Naive thymus-derived CD4-positive, alpha-beta T cell (primary cell): Measurements from ENCODE around the gene DDN. TPM values are rescaled to one million over a fixed set of nuclear protein-coding genes. Genes with fewer than 3 reads are reported as not detected.

Source experiments
- ATAC-seq: fragments of 150-1000 bp; cut with Tn5 transposase; 2 replicates; pipeline ENCODE4 v1.10.0; 2021; ENCODE audit warnings: mild to moderate bottlenecking, moderate library complexity
- CTCF ChIA-PET: fragments of 350-600 bp; sonication (Branson Sonifier 250); formaldehyde crosslinking; loops from one replicate; lab custom pipeline; 2021; ENCODE audit warnings: antibody characterized with exemption; lab: Charles Lee
- POLR2A ChIA-PET: fragments of 350-600 bp; sonication (Branson Sonifier 250); formaldehyde crosslinking; loops from one replicate; lab custom pipeline; 2021; ENCODE audit warnings: antibody characterized with exemption, inconsistent platforms; lab: Charles Lee
- DNase-seq, 9 donors: peaks; one replicate each; pipeline versions ENCODE4 v3.0.0 to v3.0.0-alpha.2; 2020 to 2022; ENCODE audit warnings: mixed read lengths in 1 of 9
- H3K27ac ChIP-seq: one replicate; pipeline ENCODE4 v1.7.0; 2013; ENCODE audit warnings: mild to moderate bottlenecking, low read depth, low read length, moderate library complexity
- H3K27me3 ChIP-seq, 2 donors: one replicate each; pipeline ENCODE4 v1.7.0; 2013; ENCODE audit warnings: low read length in 2 of 2, mild to moderate bottlenecking in 2 of 2, moderate library complexity in 2 of 2; ENCODE audit not compliant: control insufficient read depth in 2 of 2, insufficient read depth in 2 of 2
- H3K36me3 ChIP-seq, 3 experiments: 1 replicate in 2 of 3; 2 replicates in 1 of 3; pipeline ENCODE4 v1.7.0; 2013; ENCODE audit warnings: low read length in 3 of 3, mild to moderate bottlenecking in 3 of 3, moderate library complexity in 1 of 3; ENCODE audit not compliant: insufficient read depth in 3 of 3, control insufficient read depth in 2 of 3
- H3K4me1 ChIP-seq, 2 donors: one replicate each; pipeline ENCODE4 v1.7.0; 2013; ENCODE audit warnings: low read length in 2 of 2, mild to moderate bottlenecking in 2 of 2, moderate library complexity in 1 of 2; ENCODE audit not compliant: control insufficient read depth in 2 of 2, insufficient read depth in 2 of 2
- H3K4me3 ChIP-seq: 2 replicates; pipeline ENCODE4 v1.7.0; 2013; ENCODE audit warnings: mild to moderate bottlenecking, low read length
- H3K9me3 ChIP-seq, 3 experiments: 1 replicate in 2 of 3; 2 replicates in 1 of 3; pipeline ENCODE4 v1.7.0; 2013; ENCODE audit warnings: low read length in 3 of 3; ENCODE audit not compliant: control insufficient read depth in 2 of 3
- H3K27ac Mint-ChIP-seq, 9 donors: one replicate each; pipeline ENCODE4 v1.8.0; 2020 to 2022; ENCODE audit warnings: mixed read lengths in 9 of 9, mild to moderate bottlenecking in 8 of 9, moderate library complexity in 5 of 9, inconsistent platforms in 2 of 9
- H3K27me3 Mint-ChIP-seq, 5 donors: one replicate each; pipeline ENCODE4 v1.8.0; 2021 to 2022; ENCODE audit warnings: mixed read lengths in 5 of 5, mild to moderate bottlenecking in 1 of 5
- H3K36me3 Mint-ChIP-seq, 5 donors: one replicate each; pipeline ENCODE4 v1.8.0; 2020 to 2022; ENCODE audit warnings: mixed read lengths in 5 of 5, mild to moderate bottlenecking in 3 of 5, inconsistent platforms in 1 of 5
- H3K4me1 Mint-ChIP-seq, 7 donors: one replicate each; pipeline ENCODE4 v1.8.0; 2020 to 2022; ENCODE audit warnings: mixed read lengths in 7 of 7, mild to moderate bottlenecking in 3 of 7, inconsistent platforms in 1 of 7
- H3K4me3 Mint-ChIP-seq, 10 donors: one replicate each; pipeline ENCODE4 v1.8.0; 2020 to 2022; ENCODE audit warnings: mild to moderate bottlenecking in 10 of 10, mixed read lengths in 10 of 10, moderate library complexity in 6 of 10, inconsistent platforms in 2 of 10
- H3K9me3 Mint-ChIP-seq, 11 donors: one replicate each; pipeline ENCODE4 v1.8.0; 2020 to 2022; ENCODE audit warnings: mixed read lengths in 11 of 11, mild to moderate bottlenecking in 4 of 11, inconsistent platforms in 1 of 11, moderate library complexity in 1 of 11
- intact Hi-C, 2 donors: fragments of 100-400 bp; cut with micrococcal nuclease; formaldehyde crosslinking; loops; one replicate each; pipeline ENCODE4 v1.15.1; 2023
- polyA plus RNA-seq, 2 donors: library from polyadenylated mRNA; unstranded; fragments of 300-500 nt; fragmentation: Illumina TruSeq; gene quantifications; one replicate each; pipeline ENCODE4 v1.2.3, GENCODE V29; 2021
- total RNA-seq, 6 experiments: library from RNA in 5 of 6; stranded (reverse) in 5 of 6; gene quantifications; 1 replicate in 5 of 6; 2 replicates in 1 of 6; pipeline ENCODE4 v1.2.3 and lab custom pipeline; 2021 to 2026

DDN gene
- total and polyA plus RNA-seq, 7 experiments from 2014 or later, result 0.19 to 0.71 (median 0.27) TPM; not detected in 4

DNA sequence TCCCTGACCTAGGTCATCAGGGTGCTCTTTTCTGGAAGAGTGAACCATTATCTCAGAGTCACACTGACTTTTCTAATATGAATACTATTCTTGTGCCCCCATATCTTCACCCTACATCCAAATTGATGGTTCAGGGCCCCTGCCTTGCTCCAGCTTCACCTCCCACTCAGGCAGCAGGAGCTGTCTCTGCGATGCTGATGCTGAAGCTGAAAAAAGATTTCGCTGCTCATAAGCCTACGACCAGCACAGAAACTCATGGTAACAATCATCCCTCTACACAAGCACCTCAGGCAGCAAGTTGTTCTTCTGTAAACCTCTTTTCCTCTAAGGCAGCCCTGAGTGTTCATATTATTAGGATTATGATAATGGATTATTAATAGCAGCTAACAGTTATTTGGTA, 45.1 kb downstream of the DDN start:
- Mint-ChIP-seq H3K27ac (peak overlapping the region in 1 of 9 donors; percentile 29), H3K36me3 (peaks cover 0 to 26% (median 10%) of the 10 kb centered on the region in 5 donors), H3K27me3 (peaks cover 0 to 8% (median 0%) of the 10 kb centered on the region in 5 donors), H3K9me3 (peaks cover 0 to 1% (median 0%) of the 10 kb centered on the region in 11 donors), H3K4me1 (peaks cover 33 to 66% (median 49%) of the 10 kb centered on the region in 7 donors), H3K4me3 (no peak overlapping the region)
- ATAC-seq (no peak), DNase-seq (no peak)
- intact Hi-C loops, result no loop called here
- Histone ChIP-seq H3K4me1 (peaks cover 17 to 22% of the 10 kb centered on the region in 2 donors), H3K9me3 (no peaks in the 10 kb centered on the region), H3K4me3 (no peak overlapping the region), H3K36me3 (peaks cover 0 to 14% (median 0%) of the 10 kb centered on the region in 3 experiments), H3K27ac (no peak overlapping the region), H3K27me3 (no peaks in the 10 kb centered on the region)
- POLR2A ChIA-PET, result interaction anchor here (1.8 kb wide), 1 partner anchor 10 kb away, joined by 4 read pairs; no protein-coding TSS in a partner anchor
- CTCF ChIA-PET, result interaction anchor here (0.8 kb wide), 1 partner anchor 176 kb away, joined by 3 read pairs; no protein-coding TSS in a partner anchor

- H3K4me3 Mint-ChIP-seq, result no peak overlapping the region
- H3K4me1 Mint-ChIP-seq, result peaks cover 33 to 65% (median 53%) of the 10 kb centered on the region in 7 donors
- H3K27me3 ChIP-seq, result no peaks in the 10 kb centered on the region
- peaks cover 0 to 32% (median 15%) of the 10 kb centered on the region in 5 donors for H3K36me3 Mint-ChIP-seq
- H3K27ac ChIP-seq, result no peak overlapping the region
- H3K4me3 ChIP-seq, result no peak overlapping the region
- H3K36me3 ChIP-seq, result peaks cover 0 to 18% (median 0%) of the 10 kb centered on the region in 3 experiments
- CTCF ChIA-PET, result interaction anchor here (1.0 to 1.2 kb wide), 4 partner anchors 35 to 100 kb away, joined by 3 to 6 read pairs (median 4); no protein-coding TSS in a partner anchor
- POLR2A ChIA-PET, result interaction anchor here (0.6 to 0.7 kb wide), 2 partner anchors 15 to 27 kb away, joined by 3 to 4 read pairs; no protein-coding TSS in a partner anchor
- peaks cover 0 to 1% (median 0%) of the 10 kb centered on the region in 11 donors for H3K9me3 Mint-ChIP-seq
- H3K9me3 ChIP-seq, result no peaks in the 10 kb centered on the region
- peak overlapping the region in 1 of 9 donors; percentile 14 for H3K27ac Mint-ChIP-seq
- intact Hi-C loops, result no loop called here
- peaks cover 13 to 19% of the 10 kb centered on the region in 2 donors for H3K4me1 ChIP-seq
- DNase-seq, result no peak
- H3K27me3 Mint-ChIP-seq, result peaks cover 0 to under 1% (median 0%) of the 10 kb centered on the region in 5 donors
- no peak for ATAC-seq
Measured at GRCh38 chr12:48952691-48953090, 46.5 kb downstream of the DDN start.

- H3K4me1 ChIP-seq, result no peaks in the 10 kb centered on the region
- Mint-ChIP-seq H3K27me3 (no peaks in the 10 kb centered on the region), H3K4me3 (no peak overlapping the region), H3K9me3 (no peaks in the 10 kb centered on the region), H3K27ac (peak overlapping the region in 2 of 9 donors; percentile 63 to 67), H3K4me1 (peaks cover 14 to 45% (median 27%) of the 10 kb centered on the region in 7 donors), H3K36me3 (peaks cover 0 to 19% (median 8%) of the 10 kb centered on the region in 5 donors)
- no peaks in the 10 kb centered on the region for H3K9me3 ChIP-seq
- peaks cover 0 to 12% (median 0%) of the 10 kb centered on the region in 3 experiments for H3K36me3 ChIP-seq
- intact Hi-C loops, result no loop called here
- POLR2A ChIA-PET, result no interaction called here
- DNase-seq (no peak), ATAC-seq (no peak)
- no peak overlapping the region for H3K27ac ChIP-seq
- no peaks in the 10 kb centered on the region for H3K27me3 ChIP-seq
- no peak overlapping the region for H3K4me3 ChIP-seq
- CTCF ChIA-PET, result interaction anchor here (0.6 to 0.7 kb wide), 2 partner anchors 57 to 97 kb away, joined by 3 to 4 read pairs; no protein-coding TSS in a partner anchor
Measured at GRCh38 chr12:48947727-48948126, 51.4 kb downstream of the DDN start.

DNA sequence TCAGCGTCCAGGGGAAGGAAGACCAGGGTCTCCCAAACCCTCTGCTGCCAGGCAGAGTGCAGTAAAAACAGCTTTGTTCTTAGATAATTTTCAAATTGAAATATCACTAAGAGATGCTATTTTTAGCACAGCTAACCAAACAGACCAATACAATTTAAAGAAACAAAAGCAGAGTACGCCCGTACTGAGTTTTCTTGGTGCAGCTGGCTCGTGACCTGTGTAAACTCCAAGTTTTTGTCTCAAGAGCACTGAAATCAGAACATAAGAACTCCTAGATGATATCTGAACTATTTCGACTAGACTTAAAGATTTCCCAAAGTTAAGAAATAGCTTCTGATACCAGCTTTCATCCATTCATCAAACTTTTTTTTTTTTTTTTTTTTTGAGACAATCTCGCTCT, 52.2 kb downstream of the DDN start:
- ChIA-PET CTCF (interaction anchor here (1.7 kb wide), 1 partner anchor 9 kb away, joined by 4 read pairs; no protein-coding TSS in a partner anchor), POLR2A (no interaction called here)
- H3K27me3 Mint-ChIP-seq, result no peaks in the 10 kb centered on the region
- H3K27ac ChIP-seq, result no peak overlapping the region
- H3K9me3 Mint-ChIP-seq, result no peaks in the 10 kb centered on the region
- peaks cover 0 to 18% (median 8%) of the 10 kb centered on the region in 5 donors for H3K36me3 Mint-ChIP-seq
- H3K4me3 Mint-ChIP-seq, result no peak overlapping the region
- ATAC-seq (no peak), DNase-seq (no peak)
- H3K27me3 ChIP-seq, result no peaks in the 10 kb centered on the region
- intact Hi-C loops, result no loop called here
- peaks cover 0 to 15% (median 0%) of the 10 kb centered on the region in 3 experiments for H3K36me3 ChIP-seq
- H3K27ac Mint-ChIP-seq, result peak overlapping the region in 3 of 9 donors; percentile 1 to 59 (median 26)
- H3K4me1 Mint-ChIP-seq, result peaks cover 9 to 37% (median 27%) of the 10 kb centered on the region in 7 donors
- no peaks in the 10 kb centered on the region for H3K9me3 ChIP-seq
- no peaks in the 10 kb centered on the region for H3K4me1 ChIP-seq
- H3K4me3 ChIP-seq, result no peak overlapping the region

- peaks cover 0 to 18% (median 8%) of the 10 kb centered on the region in 5 donors for H3K36me3 Mint-ChIP-seq
- CTCF ChIA-PET, result interaction anchor here (0.6 to 1.7 kb wide), 2 partner anchors 8 to 193 kb away, joined by 3 to 4 read pairs; no protein-coding TSS in a partner anchor
- Histone ChIP-seq H3K4me1 (no peaks in the 10 kb centered on the region), H3K9me3 (no peaks in the 10 kb centered on the region), H3K4me3 (no peak overlapping the region), H3K27ac (no peak overlapping the region), H3K27me3 (no peaks in the 10 kb centered on the region), H3K36me3 (peaks cover 0 to 15% (median 0%) of the 10 kb centered on the region in 3 experiments)
- no peak overlapping the region for H3K27ac Mint-ChIP-seq
- no peak for ATAC-seq
- peaks cover 9 to 34% (median 27%) of the 10 kb centered on the region in 7 donors for H3K4me1 Mint-ChIP-seq
- no peak for DNase-seq
- intact Hi-C loops, result no loop called here
- no peaks in the 10 kb centered on the region for H3K27me3 Mint-ChIP-seq
- POLR2A ChIA-PET, result interaction anchor here (0.7 to 1.4 kb wide), 2 partner anchors 11 to 36 kb away, joined by 3 to 4 read pairs; partner anchors contain the start of gene ARF3
- H3K4me3 Mint-ChIP-seq, result no peak overlapping the region
- no peaks in the 10 kb centered on the region for H3K9me3 Mint-ChIP-seq
Measured at GRCh38 chr12:48946205-48946604, 53.0 kb downstream of the DDN start.
